CD4-positive, alpha-beta T cell treated with Interleukin-17A for 4 hours (primary cell): ENCODE measurements around the gene ORMDL2.
"Not testable (repeated sequence)": the region's sequence is repeated elsewhere in the genome, so short reads cannot be mapped to it uniquely, and the experiment has no call there.

Source experiments
- DNase-seq: peaks from one replicate; pipeline ENCODE4 v3.0.0-alpha.2; 2020; ENCODE audit warnings: mixed read lengths

Gene ORMDL2

DNA sequence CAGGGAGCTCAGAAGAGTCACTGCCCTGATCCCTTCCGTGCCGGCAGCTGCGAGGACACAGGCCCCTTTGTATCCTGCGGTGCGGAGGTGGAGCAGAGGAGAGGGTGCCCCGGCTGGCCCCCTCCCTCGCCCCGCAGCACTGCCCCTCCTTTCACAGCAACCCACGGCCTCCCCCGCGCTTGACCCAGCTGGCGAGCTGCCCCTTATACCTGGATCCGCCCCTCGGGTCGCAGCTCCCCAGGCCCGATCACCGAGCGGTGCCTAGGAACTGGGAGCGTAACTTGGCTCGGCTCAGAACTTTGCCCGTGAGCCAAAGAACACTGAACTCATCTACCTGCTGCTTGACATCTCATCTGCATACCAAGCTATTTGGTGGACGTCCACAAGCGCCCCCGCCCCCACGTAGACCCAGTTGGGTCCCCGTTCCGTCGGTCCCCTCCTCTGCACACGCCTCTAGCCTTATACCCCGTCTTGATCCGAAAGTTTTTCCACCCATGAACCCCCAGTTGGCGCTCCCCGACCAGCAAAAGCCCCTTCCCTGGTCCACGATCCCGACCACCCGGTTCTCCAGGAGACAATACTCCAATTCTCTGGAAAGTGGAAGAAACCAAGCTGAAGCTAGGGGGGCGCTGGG lies 12.2 kb downstream of the ORMDL2 start:
- DNase-seq, result peak; percentile 43

GRCh38 chr12:55830601-55831446 lies 13.0 kb downstream of the ORMDL2 start:
- DNase-seq, result peak; percentile 69

GRCh38 chr12:55831447-55831815 lies 13.6 kb downstream of the ORMDL2 start:
- DNase-seq, result no peak

DNA sequence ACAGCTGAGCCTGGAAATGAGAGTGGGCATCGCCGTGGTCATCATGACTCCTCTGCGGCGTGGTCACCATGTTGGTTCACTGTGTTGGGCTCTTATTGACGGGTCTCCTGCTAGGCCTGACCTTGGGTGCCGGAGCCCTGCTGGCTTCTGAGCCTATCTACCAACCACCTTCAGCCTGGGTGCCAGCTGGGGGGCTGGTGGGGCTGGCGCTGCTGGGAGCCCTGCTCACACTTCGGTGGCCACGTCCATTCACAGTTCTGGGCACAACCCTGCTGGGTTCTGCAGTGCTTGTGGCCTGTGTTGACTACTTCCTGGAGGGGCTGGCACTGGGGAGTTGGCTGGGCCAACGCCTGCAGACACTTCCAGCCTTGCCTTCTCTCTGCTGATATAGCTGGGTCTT lies 15.2 kb downstream of the ORMDL2 start:
- DNase-seq, result no peak

DNA sequence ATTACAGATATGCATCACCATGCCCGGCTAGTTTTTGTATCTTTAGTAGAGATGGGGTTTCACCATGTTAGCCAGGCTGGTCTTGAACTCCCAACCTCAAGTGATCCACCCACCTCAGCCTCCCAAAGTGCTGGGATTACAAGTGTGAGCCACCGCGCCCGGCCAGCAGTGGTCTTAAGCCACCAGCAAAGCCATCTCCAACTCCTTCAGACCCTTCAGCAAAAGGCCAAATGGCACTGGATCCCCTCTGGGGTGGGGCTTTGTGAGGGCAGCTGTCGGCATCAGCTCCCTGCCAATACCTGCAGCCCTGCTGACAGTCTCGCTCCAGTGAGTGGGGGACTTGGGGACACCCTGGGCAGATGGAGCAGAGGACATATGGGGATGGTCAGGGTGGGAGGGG lies 16.6 kb downstream of the ORMDL2 start:
- DNase-seq, result not testable (repeated sequence)

DNA sequence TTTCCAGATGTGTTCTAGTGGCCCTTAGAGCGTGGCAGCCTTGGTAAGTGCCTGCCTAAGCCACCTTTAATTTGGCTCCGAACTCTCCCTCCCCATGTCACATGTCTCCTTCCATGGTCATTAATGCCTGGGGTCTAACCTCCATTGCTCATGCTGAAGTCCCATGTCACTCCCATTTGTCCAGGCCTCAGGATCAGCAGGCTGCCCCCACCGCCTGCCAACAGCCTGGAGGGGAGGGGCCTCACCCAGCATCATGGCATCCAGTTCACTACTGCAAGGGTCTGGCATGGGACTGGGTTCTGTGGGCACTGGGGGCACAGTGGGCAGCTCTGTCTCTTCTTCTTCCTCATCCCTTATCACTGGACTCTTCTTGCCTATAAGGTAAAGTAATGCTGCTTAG lies 20.5 kb downstream of the ORMDL2 start:
- no peak for DNase-seq

- no peak for DNase-seq
Observed at GRCh38 chr12:55839345-55840140, 21.7 kb downstream of the ORMDL2 start.

DNA sequence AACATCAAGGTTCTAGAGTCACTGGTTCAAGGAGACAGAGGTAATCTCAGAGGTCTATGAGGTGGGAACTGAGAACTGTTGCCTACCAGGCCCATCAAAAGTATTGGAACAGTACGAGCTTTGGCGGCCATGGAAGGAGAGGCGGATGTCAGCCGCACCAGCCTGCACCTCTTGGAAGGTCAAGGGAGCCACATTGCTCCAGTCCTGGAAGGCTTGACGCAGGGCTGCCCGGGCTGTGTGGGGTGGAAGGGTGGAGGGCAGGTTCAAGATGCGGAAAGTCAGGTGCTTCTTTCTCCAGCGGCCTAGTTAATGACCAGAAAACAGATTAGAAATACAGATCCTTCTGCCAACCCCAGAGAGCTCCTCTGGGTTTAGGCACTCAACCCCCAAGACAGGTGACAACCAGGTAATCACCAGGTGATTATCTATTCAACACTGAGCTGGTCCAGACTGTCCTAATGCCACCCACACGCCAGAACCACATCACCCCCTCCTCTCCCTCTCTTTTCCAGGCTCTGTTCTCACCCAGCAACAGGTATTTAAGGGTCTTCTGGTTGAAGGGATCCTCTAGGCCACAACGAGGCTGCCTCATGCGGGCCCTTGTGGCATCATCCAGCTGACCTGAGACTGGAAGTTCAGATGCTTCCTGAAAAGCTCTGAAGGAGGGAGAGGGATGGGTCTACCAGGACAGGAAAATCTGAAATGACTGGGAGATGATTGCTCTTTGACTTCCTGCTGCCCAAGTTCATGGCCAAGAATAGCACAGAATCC lies 22.9 kb downstream of the ORMDL2 start:
- no peak for DNase-seq

DNA sequence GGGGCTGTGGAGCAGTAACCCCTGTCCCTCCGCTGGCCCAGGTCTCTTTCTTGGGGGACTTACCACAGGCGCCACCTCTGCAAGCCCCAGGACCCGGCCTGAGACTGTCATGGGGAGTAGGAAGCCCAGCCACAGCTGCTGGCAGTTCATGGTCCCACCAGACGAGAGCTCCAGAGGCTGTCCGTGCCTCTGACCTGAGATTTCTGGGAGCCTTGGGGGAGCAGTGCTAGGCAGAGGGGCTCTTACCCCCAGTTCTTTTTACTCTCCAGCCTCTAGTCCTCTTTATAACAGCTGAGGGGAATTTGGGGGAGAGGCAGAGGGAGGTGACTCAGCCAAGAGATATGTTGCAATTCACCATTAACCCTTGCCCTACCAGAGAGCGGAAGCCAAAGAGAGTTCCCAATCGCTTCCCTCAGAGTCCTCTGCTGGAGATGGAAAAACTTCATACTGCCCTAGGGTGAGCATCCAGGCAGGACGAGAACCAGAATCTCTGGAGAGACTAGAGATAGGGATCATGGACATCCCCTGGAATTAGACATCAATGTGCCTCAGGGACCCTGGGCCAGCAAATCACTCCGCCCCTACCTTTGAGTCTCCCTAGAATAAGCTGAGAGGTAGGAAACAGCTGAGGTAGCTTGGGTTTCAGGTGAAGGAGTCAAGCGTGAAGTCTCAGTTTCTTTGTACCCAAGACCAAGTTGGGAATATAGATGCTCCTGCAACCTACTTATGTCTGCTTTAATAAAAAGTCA lies 25.0 kb downstream of the ORMDL2 start, which contains the start of gene MMP19:
MMP19 (minus strand) TSS at position 256 of the 749 bp plus-strand sequence; CDS start at position 150, 106 bp downstream.
- DNase-seq, result no peak

DNA sequence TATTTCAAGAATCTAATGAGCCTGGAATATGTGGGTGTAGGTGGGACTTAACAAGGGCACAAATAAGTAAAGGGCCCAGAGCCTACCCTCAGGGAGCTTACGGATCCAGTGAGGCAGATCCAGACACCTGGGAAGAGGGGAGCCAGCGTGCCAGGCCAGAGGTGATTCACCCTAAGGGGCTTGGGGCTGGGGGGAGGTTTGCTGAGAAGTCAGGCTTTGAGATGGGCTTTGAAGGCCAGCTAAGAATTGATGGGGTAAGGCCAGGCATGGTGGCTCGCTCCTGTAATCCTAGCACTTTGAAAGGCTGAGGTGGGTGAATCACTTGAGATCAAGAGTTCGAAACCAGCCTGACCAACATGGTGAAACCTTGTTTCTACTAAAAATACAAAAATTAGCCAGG lies 25.6 kb downstream of the ORMDL2 start:
- DNase-seq, result no peak

- no peak for DNase-seq
Observed at GRCh38 chr12:55844961-55845360, 27.1 kb downstream of the ORMDL2 start.

DNA sequence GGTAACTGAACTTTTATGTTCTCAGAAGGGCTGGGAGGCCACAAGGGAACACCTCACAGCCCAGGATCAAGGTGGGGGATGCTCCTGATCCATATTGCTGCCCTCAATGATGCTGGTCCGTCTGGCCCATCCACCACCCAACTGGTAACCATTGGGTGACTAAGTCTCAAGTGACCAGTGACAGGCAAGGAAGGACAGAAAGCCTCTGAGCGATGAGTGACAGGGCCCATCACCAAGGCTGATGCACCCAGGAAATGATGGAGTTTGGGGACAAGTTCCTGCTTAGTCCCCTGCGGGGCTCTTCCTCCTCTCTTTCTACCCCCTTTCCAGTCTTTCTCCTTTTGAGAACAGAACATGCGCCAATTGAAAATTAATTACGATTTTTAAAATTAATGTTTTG lies 27.5 kb downstream of the ORMDL2 start:
- no peak for DNase-seq

DNA sequence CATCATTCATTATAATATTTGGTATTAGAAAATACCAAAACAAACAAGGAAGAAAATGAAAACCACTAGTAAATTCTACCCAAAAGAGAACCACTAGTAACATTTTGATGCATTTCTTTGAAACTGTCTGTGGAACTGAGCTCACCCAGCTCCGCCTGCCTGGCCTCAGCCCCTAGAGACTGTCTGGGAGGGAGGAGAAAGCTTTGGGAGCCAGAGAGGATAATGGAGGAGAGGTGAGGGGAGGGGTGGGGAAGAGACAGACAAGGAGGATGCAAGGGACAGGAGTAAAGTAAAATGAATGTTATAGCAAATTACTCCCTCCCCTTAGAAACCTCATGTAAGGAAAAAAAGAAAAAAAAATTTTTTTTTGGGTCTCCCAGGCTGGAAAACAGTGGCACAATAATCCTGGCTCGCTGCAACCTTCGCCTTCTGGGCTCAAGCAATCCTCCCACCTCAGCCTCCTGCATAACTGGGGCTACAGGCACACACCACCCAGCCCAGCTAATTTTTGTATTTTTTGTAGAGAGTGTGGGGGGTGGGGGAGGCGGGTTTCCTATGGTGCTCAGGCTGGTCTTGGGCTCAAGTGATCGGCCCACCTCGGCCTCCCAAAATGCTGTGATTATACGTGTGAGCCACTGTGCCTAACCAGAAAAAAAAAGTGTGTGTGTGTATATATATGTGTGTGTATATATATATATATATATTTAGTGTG lies 28.1 kb downstream of the ORMDL2 start:
- DNase-seq, result no peak

DNA sequence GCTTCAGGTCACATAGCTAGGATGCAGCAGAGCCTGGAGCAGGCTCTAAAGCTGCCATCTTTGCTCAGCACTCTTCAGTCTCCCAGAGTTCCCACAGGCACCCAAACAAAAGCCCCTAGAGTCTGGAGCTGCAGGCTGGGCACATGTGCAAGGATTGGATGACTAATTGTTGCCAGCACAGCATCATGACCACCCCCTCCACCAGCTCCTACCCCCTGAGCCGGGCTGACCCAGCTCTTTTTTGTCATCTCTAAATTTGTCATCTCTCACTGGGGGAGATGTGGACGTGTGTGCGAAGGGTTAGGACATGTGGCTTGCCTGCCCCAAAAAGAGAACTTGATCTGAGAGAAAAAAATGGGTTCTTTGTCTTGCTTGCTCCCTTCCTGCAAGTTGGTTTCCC lies 29.2 kb downstream of the ORMDL2 start:
- no peak for DNase-seq

GRCh38 chr12:55847603-55848291 lies 29.9 kb downstream of the ORMDL2 start:
- DNase-seq, result no peak

GRCh38 chr12:55849616-55850343 lies 31.9 kb downstream of the ORMDL2 start:
- DNase-seq, result no peak

- DNase-seq, result no peak
Observed at GRCh38 chr12:55850401-55850800, 32.6 kb downstream of the ORMDL2 start.

DNA sequence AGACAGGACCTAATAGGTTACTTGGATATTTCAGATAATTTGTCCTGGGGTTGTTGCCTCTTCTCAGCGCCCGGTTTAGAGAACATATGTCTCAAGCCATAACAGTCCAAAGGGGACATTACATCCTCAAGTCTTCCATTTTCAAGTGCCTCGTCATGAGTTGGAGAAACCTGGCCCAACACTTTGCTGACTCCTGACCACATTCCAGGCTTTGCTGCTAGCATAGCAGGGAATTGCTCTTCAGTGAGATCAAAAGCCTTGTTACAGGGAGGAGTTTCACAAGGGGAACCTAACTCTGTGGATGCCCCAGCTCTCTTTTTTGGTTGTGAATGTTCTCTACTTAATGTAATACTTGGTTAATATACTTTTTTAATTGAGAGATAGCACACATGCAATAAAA lies 33.1 kb downstream of the ORMDL2 start:
- DNase-seq, result no peak

- no peak for DNase-seq
Observed at GRCh38 chr12:55852740-55853139, 34.9 kb downstream of the ORMDL2 start.

DNA sequence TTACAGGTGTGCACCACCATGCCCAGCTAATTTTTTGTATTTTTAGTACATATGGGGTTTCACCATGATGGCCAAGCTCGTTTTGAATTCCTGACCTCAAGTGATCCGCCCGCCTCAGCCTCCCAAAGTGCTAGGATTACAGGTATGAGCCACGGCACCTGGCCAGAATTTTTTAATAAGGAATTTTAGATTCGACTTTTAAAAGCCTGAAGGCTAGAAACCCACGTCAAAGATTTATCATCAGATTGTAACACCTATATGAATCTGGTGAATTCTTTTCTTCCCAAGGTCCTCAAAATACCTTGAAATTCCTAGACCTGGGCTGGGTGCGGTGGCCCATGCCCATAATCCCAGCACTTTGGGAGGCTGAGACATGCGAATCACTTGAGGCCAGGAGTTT lies 43.6 kb downstream of the ORMDL2 start:
- no peak for DNase-seq
